ENCODE results near the gene GDE1.
A peak's percentile ranks its signal among the peaks of the same experiment; 100 is the strongest.

GDE1 gene

DNA sequence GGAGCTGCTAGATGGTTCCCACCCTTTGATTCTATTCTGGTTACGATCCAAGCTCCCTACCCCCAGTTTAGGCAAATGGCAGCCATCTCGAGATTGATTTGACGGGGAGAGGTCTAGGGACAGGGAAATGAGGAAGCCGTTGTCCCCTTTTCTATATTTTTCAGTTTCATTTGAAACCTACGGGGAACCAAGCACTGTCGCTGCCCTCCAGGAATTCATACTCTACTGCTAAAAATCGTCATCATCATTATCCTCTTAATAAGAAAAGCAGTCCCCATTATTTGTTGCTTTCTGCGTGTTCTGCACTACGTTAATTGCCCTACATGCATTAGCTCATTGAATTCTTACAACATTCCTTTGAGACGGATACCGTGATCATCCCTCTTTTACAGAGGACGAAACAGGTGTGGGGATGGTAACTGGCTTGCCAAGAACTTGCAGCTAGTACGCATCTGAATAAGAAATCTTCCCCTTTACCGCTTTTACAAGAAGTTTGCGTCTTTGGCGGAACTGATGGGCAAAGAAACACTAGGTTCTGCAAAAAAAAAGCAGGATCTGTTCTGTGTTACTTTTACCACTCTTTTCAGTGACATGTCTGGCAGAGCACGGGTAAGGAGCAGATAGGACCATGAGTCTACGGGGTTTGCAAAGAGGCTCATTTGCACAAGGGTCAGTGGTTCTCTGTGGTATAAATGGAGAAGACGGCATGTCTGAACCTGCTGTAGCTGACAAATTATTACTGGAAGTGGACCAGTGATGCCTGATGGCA, 2.9 kb upstream of the GDE1 start:
- FAIRE-seq = no peak
- DNase-seq (ENCODE audit: extremely low spot score, insufficient read length, low read depth) = no peak

DNA sequence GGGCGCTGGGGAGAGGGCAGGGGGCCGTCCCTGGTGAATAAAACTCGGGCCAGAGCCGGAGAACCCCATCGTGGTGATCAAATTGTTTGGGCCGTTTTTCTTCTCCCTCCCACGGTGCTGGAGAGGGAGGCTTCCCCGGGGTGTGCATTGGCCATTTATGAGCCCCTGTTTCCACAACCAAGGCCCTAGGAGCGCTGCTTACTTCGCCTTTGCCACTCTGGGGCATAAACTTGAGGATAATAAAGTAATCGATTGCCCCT, 2.4 kb upstream of the GDE1 start:
- no peak for DNase-seq (ENCODE audit: extremely low spot score, insufficient read length, low read depth)
- no peak for FAIRE-seq

DNA sequence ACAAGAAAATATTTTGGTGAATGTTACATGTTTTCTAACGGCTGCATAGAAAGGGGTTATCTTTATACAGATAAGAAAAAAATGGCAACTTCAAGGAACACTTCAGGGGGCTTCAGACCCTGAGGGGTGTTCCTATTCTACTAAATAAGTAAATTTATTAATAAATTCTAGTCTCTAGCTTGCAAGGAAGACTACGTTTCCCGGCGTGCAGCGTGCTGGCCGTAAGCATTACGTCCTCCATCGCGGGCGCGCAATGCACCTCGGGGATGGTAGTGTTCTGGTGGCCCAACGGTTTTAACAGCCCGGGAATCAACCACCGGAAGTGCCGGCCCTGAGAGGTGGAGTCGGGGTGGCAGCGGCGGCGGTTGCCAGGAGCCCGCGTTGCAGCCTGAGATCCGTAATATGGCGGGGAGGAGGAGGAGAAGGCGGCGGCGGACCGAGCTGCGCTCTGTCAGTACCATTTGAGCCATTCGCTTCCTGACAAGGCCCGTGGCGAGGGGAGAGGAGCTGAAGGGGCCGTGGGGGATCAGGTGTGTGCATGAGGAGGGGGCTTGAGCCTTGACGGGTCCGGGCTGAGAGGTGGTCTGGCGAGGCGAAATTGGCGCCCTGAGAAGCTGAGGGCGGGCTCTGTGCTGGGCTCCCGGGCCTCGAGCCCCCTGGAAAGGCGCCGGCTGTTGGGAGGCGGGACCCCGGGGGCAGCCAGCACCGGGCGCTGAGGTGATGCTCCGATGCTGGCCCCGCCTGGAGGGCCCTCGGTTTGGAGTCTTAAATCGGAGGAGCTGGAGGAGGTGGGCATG, 1.9 kb upstream of the GDE1 start, which contains the start of gene CCP110:
Gene CCP110, plus strand, starts transcription at position 384 of the 797 bp plus-strand sequence. CDS start 3,940 bp downstream, outside the sequence.
- peak; percentile 84 for DNase-seq (ENCODE audit: extremely low spot score, insufficient read length, low read depth)
- peak; percentile 93 for FAIRE-seq

DNA sequence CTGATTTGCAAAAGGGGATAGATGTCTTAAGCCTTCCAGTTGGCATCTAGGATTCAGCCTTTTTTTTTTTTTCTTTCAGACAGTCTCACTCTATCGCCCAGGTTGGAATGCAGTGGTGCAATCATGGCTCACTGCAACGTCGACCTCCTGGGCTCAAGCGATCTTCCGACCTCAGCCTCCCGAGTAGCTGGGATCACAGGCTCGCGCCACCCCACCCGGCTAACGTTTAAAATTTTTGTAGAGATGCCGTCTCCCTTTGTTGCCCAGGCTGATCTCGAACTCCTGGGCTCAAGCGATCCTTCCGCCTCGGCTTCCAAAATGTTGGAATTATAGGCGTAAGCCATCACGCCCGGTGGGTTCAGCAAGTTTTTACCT, 1.3 kb upstream of the GDE1 start:
- FAIRE-seq = no peak
- no peak for DNase-seq (ENCODE audit: extremely low spot score, insufficient read length, low read depth)

DNA sequence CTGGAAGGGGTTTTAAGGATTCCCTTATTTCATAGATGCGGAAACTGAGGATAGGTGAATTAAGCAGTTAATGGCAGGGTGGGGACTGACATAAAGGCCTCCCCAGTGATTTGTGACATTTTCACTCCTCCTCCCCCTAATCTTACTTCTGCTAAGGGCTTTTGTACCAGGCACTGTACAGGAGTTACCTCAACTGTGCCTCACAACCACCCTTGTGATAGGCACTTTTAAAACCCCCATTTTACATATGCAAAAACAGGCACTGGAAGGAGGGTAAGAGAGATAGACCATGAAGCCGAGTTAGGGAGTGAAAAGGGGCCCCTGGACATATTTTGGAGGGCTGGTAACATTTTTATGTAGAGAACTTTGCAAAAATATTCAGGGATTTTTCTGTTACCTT, 862 bp upstream of the GDE1 start:
- DNase-seq (ENCODE audit: extremely low spot score, insufficient read length, low read depth) (no peak), FAIRE-seq (no peak)

DNA sequence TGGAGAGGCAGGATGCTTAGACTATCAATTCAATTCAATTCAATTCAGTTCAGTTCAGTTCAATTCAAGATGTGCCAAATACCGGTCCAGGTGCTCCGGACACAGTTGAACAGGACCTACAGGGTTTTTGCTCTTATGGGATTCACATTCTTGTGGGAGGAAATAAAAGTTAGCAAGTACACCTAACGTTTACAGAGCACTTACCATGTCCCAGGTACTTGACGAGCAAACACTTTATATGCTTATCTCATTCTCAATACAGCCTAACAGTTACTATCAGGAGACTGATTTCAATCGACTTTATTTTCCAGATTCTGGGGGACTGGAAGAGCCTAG, 467 bp upstream of the GDE1 start:
- FAIRE-seq (no peak), DNase-seq (ENCODE audit: extremely low spot score, insufficient read length, low read depth) (no peak)

DNA sequence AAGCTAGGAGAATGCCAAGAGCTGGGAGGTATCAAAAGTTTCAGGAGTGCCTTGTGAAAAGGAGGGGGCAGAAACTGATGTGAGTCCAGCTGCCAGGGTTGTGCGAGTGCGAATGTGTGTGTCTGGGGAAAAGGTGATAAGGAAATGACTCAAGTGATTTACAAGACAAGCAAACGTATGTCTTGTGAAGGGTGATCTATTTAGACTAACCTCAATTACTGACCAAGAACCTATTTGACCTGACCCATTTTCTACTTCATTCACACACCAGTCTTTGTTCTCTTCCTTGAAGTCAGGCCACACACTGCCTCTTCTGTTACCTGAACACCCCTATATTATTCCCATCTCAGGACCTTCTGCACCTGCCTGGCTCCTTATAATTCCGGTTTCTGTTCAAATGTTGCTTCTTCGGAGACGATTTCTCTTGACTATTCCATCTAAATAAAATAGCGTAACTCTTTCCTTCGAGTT, 1.0 kb downstream of the GDE1 start:
- no peak for DNase-seq (ENCODE audit: extremely low spot score, insufficient read length, low read depth)
- no peak for FAIRE-seq

DNA sequence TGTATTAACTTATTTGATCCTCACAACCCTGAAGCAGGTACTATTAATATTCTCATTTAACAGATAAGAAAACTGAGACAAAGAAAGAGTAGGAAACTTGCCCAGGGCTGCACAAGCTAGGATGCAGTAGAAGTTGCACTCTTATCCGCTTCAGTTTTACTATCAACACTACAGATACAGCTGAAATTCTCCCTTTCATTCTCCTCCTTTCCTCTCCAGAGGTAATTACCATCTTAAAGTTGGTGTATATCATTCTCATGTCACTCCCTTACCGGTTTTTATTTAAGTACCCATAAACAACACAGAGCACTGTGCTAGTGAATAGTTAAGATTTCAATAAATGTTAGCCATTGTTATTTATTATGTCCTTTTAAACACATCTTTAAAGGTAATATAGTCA, 3.5 kb downstream of the GDE1 start:
- no peak for FAIRE-seq
- no peak for DNase-seq (ENCODE audit: extremely low spot score, insufficient read length, low read depth)

DNA sequence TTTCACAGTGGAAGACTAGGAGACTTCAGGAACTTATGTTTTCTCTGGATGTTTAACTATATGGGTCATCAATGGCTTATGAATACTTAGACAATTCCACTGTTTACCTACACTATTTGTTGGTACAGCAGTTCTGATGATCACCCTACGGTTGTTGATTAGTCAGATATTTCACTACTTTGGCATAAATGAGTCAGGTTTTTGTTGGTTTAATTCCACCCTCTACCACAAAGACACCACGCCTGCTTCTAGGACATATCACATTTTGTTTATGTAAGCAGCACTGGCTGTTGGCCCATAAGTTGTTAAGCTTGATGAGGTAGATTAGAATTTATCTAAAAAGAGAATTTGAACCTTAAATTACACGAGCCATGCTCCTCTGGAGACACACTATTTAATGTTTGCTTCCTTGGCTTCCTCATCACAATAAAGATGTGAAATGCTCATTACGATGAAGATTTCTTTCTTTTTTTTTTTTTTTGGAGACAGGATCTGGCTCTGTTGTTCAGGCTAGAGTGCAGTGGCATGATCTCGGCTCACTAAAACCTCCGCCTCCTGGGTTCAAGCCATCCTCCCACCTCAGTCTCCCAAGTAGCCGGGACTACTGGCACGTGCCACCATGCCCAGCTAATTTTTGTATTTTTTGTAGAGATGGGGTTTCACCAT, 4.3 kb downstream of the GDE1 start:
- FAIRE-seq (no peak), DNase-seq (ENCODE audit: extremely low spot score, insufficient read length, low read depth) (no peak)

DNA sequence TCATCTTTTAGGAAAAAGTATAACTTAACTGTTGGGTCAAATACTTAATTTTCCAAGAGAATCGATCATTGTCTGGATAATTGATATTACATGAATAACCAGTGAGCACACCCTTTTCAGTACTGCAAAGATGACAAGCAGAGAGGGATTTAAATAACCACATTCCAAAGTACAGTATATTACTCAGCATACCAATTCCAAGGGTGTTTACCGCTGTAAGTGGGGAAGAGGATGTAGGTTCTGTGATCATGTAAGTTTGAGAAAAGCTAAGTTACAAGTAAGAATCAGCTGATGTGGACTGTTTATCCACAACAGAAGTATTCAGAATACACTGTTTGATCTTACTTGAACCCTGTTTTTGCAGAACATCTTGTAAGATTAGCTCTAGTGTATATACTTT, 6.1 kb downstream of the GDE1 start:
- no peak for DNase-seq (ENCODE audit: extremely low spot score, insufficient read length, low read depth)
- no peak for FAIRE-seq

DNA sequence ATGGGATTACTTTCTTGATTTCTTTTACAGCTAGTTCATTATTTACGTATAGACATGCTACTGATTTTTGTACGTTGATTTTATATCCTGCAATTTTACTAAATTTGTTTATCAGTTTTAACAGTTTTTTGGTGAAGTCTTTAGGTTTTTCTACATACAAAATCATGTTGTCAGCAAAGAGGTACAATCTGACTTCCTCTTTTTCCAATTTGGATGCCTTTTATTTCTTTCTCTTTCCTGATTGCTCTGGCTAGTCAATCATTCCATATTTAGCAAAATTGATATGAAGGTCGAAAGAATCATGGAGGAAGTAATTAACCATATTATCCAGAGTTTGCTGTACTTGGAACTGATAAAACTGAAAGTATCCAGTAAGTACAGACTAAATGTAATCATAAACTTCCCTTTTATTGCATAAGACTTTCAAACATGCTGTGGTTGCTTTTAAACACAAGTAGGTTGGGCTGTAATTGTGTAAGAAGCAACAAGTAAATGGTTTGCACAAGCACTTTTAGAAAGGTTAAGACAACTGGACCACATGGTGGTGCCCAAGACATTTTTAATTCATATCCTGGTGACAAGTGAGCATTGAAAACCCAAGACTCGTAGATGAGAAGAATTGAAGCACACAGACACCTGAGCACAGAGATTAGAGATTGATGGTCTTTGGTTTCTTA, 8.4 kb downstream of the GDE1 start:
- FAIRE-seq = peak; percentile 26
- no peak for DNase-seq (ENCODE audit: extremely low spot score, insufficient read length, low read depth)

DNA sequence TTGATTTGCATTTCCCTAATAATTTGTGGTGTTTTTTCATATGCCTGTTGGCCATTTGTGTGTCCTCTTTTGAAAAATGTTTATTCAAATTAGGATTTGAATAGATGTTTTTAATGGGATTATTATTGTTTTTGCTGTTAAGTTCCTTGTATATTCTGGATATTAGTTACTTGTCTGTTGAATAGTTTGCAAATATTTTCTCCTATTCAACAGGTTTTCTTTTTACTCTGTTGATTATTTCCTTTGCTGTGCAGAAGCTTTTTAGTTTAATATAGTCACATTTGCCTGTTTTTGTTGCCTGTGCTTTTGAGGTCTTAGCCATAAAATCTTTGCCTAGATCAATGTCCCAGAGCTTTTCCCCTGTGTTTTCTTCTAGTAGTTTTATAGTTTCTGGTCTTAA, 9.6 kb downstream of the GDE1 start:
- FAIRE-seq (no peak), DNase-seq (ENCODE audit: extremely low spot score, insufficient read length, low read depth) (no peak)

DNA sequence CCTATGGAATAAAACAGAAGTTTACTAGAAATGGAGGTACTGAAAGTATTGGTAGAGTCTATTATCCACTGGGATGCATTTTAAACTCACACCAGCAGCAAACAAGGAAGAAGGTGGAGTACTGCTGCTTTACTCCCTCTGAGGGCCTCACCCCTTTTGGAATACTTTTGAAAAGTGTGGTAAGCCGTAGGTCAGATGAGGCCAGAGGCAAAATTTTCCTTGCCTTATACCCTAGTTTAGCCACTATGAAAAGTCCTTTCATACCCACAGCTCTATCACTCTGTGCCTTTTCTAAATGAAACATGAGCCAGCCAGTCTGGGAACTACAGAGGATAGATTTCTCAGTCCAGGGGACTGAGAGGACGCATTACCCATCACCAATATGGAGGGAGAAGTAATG, 14.0 kb downstream of the GDE1 start:
- no peak for FAIRE-seq

DNA sequence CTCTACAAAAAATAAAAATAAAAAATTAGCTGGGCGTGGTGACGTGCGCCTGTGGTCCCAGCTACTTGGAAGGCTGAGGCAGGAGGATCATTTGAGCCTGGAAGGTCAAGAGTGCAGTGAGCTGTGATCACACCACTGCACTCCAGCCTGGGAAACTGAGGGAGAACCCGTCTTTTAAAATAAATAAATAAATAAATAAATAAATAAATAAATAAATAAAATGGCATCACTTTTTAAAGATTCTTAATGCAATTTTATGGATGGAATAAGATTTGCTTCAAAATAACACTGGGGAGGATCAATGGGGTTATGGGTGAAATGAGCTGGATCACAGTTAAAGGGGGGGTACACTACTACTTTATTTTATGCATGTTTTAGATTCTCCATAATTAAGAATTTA, 14.9 kb downstream of the GDE1 start:
- no peak for DNase-seq (ENCODE audit: extremely low spot score, insufficient read length, low read depth)
- no peak for FAIRE-seq

More for the DNA sequence above, 14.0 kb downstream of the GDE1 start:
- DNase-seq (ENCODE audit: extremely low spot score, insufficient read length, low read depth) = no peak

DNA sequence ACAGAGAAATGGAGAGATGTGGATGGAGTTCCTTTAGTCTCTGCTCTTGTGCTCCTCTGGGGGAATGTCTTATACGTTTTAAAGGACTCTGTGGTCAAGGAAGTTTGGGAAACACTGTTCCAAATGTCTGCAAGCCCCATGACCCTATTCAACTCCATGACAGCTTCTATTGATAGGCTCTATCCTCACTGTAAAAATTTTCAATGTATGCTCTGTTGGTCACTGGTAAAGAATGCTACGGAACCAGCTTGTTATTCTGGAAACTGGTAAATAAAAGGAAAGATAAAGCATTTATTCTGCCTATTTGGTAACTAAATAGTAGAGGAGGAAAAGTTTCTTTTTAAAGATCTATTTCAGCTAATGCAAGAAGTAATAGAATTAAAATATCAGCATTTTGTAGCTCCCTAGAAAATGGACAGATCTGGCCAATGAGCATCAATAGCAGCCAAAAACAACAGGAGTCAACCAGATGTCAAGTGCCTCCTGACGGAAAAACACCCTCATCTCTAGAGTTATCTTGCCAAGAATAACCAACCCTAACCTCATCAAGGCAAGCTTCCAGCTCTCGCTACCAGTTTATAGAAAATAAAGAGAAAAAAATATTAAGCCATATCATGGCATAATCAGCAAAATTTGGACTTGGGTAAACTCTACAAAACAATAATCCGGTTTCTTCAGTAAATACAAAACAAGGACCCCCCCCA, 16.1 kb downstream of the GDE1 start:
- FAIRE-seq = no peak
- DNase-seq (ENCODE audit: extremely low spot score, insufficient read length, low read depth) = no peak

DNA sequence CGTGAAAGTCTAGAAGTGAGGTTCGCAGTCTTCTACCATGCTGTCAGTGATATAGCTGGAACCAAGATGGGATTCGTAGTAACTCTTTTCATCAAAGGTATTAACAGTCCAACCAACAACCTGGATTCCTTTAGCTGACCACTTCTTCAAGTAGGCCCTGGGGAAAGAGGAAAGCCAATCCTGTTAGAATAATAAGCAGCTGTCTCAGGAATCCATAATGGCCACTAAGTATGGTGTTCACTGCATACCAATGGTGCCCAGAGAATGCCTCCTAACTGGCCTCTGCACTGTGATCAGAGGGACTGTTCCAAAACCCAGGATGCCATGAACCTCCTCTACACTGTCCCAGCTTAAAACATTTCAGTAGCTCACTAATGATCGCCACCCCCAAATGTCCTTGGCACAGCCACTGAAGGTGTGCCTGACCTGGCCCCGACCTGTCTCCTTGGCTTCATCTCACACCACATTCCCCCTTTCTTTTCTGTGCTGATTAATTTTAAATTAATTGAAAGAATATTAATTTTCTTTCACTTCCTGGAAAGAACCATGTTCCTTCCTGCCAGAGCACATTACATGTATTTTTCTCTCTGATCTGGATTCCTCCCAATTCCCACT, 18.3 kb downstream of the GDE1 start:
- FAIRE-seq (no peak), DNase-seq (ENCODE audit: extremely low spot score, insufficient read length, low read depth) (no peak)

DNA sequence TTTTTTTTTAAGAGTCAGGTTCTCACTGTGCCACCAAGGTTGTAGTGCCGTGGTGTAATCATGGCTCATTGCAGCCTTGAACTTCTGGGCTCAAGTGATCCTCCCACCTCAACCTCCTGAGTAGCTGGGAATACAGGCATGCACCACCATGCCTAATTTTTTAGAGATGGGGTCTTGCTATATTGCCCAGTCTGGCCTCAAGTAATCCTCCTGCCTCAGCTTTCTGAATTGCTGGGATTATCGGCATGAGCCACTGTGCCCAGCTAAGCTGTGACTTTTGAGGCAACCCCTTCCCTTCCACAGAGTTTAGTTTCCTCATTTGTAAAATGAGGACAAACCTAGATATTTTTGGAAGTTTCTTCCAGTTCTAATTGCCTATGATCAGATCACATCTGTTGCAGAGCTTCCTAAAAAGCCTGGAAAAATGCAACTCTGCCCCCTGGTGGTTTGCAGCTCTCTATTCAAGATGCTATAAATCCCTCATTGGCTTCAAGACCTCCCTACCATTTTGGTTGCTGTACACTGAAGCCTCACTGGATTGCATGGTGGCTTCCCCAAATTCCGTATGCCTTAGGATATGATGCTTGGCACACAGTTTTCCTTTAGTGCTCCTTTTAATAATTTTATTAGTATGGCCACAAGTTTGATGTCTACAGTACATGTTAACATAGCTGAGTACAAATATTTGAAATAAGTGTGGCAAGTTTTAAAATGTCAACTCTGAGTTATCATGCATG, 19.3 kb downstream of the GDE1 start:
- peak; percentile 74 for FAIRE-seq
- no peak for DNase-seq (ENCODE audit: extremely low spot score, insufficient read length, low read depth)

DNA sequence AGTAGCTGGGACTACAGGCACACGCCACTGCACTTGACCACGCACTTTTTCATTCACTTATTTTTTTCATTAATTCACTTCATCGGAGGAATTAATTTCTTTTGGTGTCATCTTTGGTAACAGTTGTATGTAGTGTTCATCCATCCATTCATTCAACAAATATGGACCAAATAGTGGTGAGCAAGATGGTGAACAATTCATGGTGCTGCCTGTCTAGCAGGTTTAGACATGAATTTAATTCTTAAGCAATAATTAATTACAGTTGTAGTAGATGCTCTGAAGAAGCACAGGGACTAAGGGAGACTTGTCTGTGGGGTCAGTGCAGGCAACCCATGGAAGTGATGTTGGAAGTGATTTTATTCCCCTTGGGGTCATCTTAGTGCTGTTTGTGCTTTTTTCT, 22.4 kb downstream of the GDE1 start:
- no peak for DNase-seq (ENCODE audit: extremely low spot score, insufficient read length, low read depth)
- no peak for FAIRE-seq

DNA sequence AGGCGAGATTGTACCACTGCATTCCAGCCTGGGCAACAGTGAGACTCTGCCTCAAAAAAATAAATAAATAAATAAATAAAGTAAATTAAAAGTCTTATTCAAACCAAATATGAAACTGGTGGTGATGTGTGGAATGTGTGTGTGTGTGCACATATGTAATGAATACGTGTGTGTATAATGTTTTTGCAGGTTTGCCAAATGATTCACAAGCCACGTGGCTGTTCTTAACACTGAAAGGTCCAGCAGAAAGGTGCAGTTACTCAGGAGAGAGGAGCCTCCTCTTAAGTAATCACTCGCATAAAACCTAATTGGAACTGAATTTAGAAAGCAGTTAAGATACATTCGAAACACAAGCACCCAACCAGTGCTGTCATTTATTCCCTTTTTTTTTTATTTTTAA, 22.9 kb downstream of the GDE1 start:
- FAIRE-seq = no peak
- no peak for DNase-seq (ENCODE audit: extremely low spot score, insufficient read length, low read depth)

Measured in GM18507 (cell line).